H1 (cell line): Measurements from ENCODE around the gene AKT1. TPM values are rescaled to one million over a fixed set of nuclear protein-coding genes. Genes with fewer than 3 reads are reported as not detected.

Experiments
- CTCF ChIA-PET: fragments of 300-600 bp; sonication (Branson Sonifier 250); formaldehyde crosslinking; loops from one replicate; lab custom pipeline; 2021; ENCODE audit not compliant: partially characterized antibody; lab: Charles Lee
- POLR2A ChIA-PET: fragments of 300-600 bp; sonication (Branson Sonifier 250); formaldehyde crosslinking; loops from one replicate; lab custom pipeline; 2021; ENCODE audit warnings: inconsistent platforms; ENCODE audit not compliant: partially characterized antibody; lab: Charles Lee
- DNase-seq, 2 experiments: peaks; one replicate each; pipeline versions ENCODE4 v3.0.0 to v3.0.0-alpha.2; 2010 to 2022; ENCODE audit warnings: low spot score in 2 of 2, low read depth in 1 of 2, mixed read lengths in 1 of 2
- FAIRE-seq: peaks from 2 replicates; lab custom pipeline; 2011; peaks lifted over from hg19 to GRCh38; lab: Jason Lieb, UNC
- H2AFZ ChIP-seq: 2 replicates; pipeline ENCODE4 v1.8.1; 2012; ENCODE audit warnings: low read length, inconsistent platforms
- H2AK5ac ChIP-seq: 2 replicates; pipeline ENCODE4 v1.6.1; 2013; ENCODE audit warnings: low read depth, low read length
- H2BK120ac ChIP-seq: replicated peaks from 2 replicates; pipeline ENCODE3; 2013; ENCODE audit warnings: low read depth, low read length, inconsistent platforms
- H2BK12ac ChIP-seq: 2 replicates; pipeline ENCODE4 v1.6.1; 2013; ENCODE audit warnings: low read depth, low read length
- H2BK15ac ChIP-seq: 2 replicates; pipeline ENCODE4 v1.6.1; 2013; ENCODE audit warnings: low read length
- H2BK20ac ChIP-seq: 2 replicates; pipeline ENCODE4 v1.6.1; 2013; ENCODE audit warnings: low read length
- H2BK5ac ChIP-seq: 2 replicates; pipeline ENCODE4 v1.6.1; 2013; ENCODE audit warnings: low read depth, low read length
- H3K14ac ChIP-seq: 2 replicates; pipeline ENCODE4 v1.6.1; 2013; ENCODE audit warnings: inconsistent platforms; ENCODE audit not compliant: insufficient read length
- H3K18ac ChIP-seq: 2 replicates; pipeline ENCODE4 v1.6.1; 2013; ENCODE audit warnings: low read length; ENCODE audit errors: extremely low read depth
- H3K23ac ChIP-seq: 2 replicates; pipeline ENCODE4 v1.6.1; 2013; ENCODE audit warnings: inconsistent platforms; ENCODE audit not compliant: insufficient read length
- H3K23me2 ChIP-seq: 2 replicates; pipeline ENCODE4 v1.6.1; 2013; ENCODE audit warnings: low read depth, low read length
- H3K27ac ChIP-seq: 2 replicates; pipeline ENCODE4 v1.6.1; 2011; ENCODE audit warnings: low read depth, low read length, inconsistent platforms
- H3K27me3 ChIP-seq, 4 experiments: replicated peaks in 1 of 4; 1 replicate in 1 of 4; 2 replicates in 3 of 4; pipeline versions ENCODE4 v1.6.1 to v1.8.1; 2011 to 2013; ENCODE audit warnings: low read length in 3 of 4, mild to moderate bottlenecking in 3 of 4, inconsistent platforms in 2 of 4, mixed read lengths in 2 of 4, moderate library complexity in 1 of 4; ENCODE audit not compliant: control insufficient read depth in 3 of 4, insufficient read depth in 3 of 4; ENCODE audit errors: extremely low read depth in 1 of 4
- H3K36me3 ChIP-seq, 4 experiments: 2 replicates each; pipeline versions ENCODE4 v1.6.1 to v1.8.1; 2011 to 2013; ENCODE audit warnings: mild to moderate bottlenecking in 4 of 4, low read length in 3 of 4, moderate library complexity in 2 of 4, control low read depth in 1 of 4, inconsistent platforms in 1 of 4; ENCODE audit not compliant: insufficient read depth in 4 of 4, control insufficient read depth in 2 of 4
- H3K4ac ChIP-seq: replicated peaks from 2 replicates; pipeline ENCODE3; 2013; ENCODE audit warnings: low read length, low read depth, mixed read lengths, inconsistent platforms; ENCODE audit not compliant: insufficient read length
- H3K4me1 ChIP-seq, 4 experiments: replicated peaks in 1 of 4; 1 replicate in 1 of 4; 2 replicates in 3 of 4; pipeline versions ENCODE4 v1.6.1 to v1.8.1; 2011 to 2013; ENCODE audit warnings: low read length in 3 of 4, inconsistent platforms in 2 of 4, mixed read lengths in 1 of 4; ENCODE audit not compliant: insufficient read depth in 4 of 4, control insufficient read depth in 3 of 4
- H3K4me2 ChIP-seq, 2 experiments: 2 replicates each; pipeline versions ENCODE4 v1.6.1 to v1.8.1; 2011 to 2013; ENCODE audit warnings: low read depth in 2 of 2, low read length in 2 of 2, control low read depth in 1 of 2, inconsistent platforms in 1 of 2, mild to moderate bottlenecking in 1 of 2; ENCODE audit not compliant: insufficient read depth in 1 of 2
- H3K4me3 ChIP-seq, 4 experiments: fragments of 200-600, 300-600 bp in 1 of 4; sonication (generic), shearing (Covaris generic), sonication (Bioruptor Twin) in 1 of 4; 2 replicates each; pipeline versions ENCODE4 v1.5.1 to v1.8.1; 2011 to 2016; ENCODE audit warnings: low read length in 4 of 4, low read depth in 3 of 4, control low read depth in 2 of 4, inconsistent platforms in 2 of 4, mild to moderate bottlenecking in 2 of 4, mixed read lengths in 1 of 4, moderate library complexity in 1 of 4; ENCODE audit not compliant: insufficient read depth in 2 of 4; ENCODE audit errors: extremely low read depth in 1 of 4
- H3K56ac ChIP-seq: replicated peaks from 2 replicates; pipeline ENCODE3; 2013; ENCODE audit warnings: low read depth, mild to moderate bottlenecking, mixed read lengths, low read length, inconsistent platforms; ENCODE audit not compliant: insufficient read length
- H3K79me1 ChIP-seq: 2 replicates; pipeline ENCODE4 v1.6.1; 2013; ENCODE audit warnings: low read depth, low read length, control low read depth
- H3K79me2 ChIP-seq, 2 experiments: 2 replicates each; pipeline versions ENCODE4 v1.6.1 to v1.8.1; 2012 to 2013; ENCODE audit warnings: low read length in 2 of 2, mild to moderate bottlenecking in 2 of 2, inconsistent platforms in 1 of 2; ENCODE audit not compliant: insufficient read depth in 2 of 2, control insufficient read depth in 1 of 2
- H3K9ac ChIP-seq, 4 experiments: replicated peaks in 1 of 4; 1 replicate in 1 of 4; 2 replicates in 3 of 4; pipeline versions ENCODE4 v1.6.1 to v1.8.1; 2011 to 2013; ENCODE audit warnings: low read depth in 3 of 4, low read length in 3 of 4, control low read depth in 2 of 4, mild to moderate bottlenecking in 2 of 4, moderate library complexity in 2 of 4, inconsistent platforms in 1 of 4; ENCODE audit errors: extremely low read depth in 1 of 4
- H3K9me3 ChIP-seq, 2 experiments: 2 replicates each; pipeline versions ENCODE4 v1.6.1 to v1.8.1; 2012 to 2013; ENCODE audit warnings: mild to moderate bottlenecking in 2 of 2, moderate library complexity in 2 of 2, control low read depth in 1 of 2, inconsistent platforms in 1 of 2, low read depth in 1 of 2, low read length in 1 of 2, mixed read lengths in 1 of 2; ENCODE audit not compliant: insufficient read depth in 2 of 2
- H4K20me1 ChIP-seq, 2 experiments: replicated peaks in 1 of 2; 2 replicates each; pipeline versions ENCODE3 to v1.8.1; 2011 to 2013; ENCODE audit warnings: inconsistent platforms in 2 of 2, low read length in 2 of 2, mild to moderate bottlenecking in 1 of 2; ENCODE audit not compliant: insufficient read depth in 2 of 2, control insufficient read depth in 1 of 2
- H4K5ac ChIP-seq: 2 replicates; pipeline ENCODE4 v1.6.1; 2013; ENCODE audit warnings: low read length, low read depth, mixed read lengths, inconsistent platforms; ENCODE audit not compliant: insufficient read length
- H4K8ac ChIP-seq: 2 replicates; pipeline ENCODE4 v1.8.0; 2013; ENCODE audit warnings: mild to moderate bottlenecking, moderate library complexity, low read length, inconsistent platforms; ENCODE audit not compliant: insufficient read depth; ENCODE audit errors: extremely low read depth
- H4K91ac ChIP-seq: replicated peaks from 2 replicates; pipeline ENCODE3; 2013; ENCODE audit warnings: low read length, mixed read lengths, inconsistent platforms; ENCODE audit not compliant: insufficient read length
- JUND ChIP-seq: IDR thresholded peaks from 2 replicates; pipeline ENCODE4 v1.6.1; 2011; ENCODE audit warnings: mild to moderate bottlenecking, improper control_type of control experiment, low read length
- KDM4A ChIP-seq: IDR thresholded peaks from one replicate; pipeline ENCODE4 v1.7.1; 2012; ENCODE audit warnings: low read depth, mild to moderate bottlenecking, moderate library complexity, low read length, inconsistent platforms; ENCODE audit not compliant: severe bottlenecking
- PHF8 ChIP-seq: fragments of 200-600 bp; sonication (generic); conservative IDR thresholded peaks from 2 replicates; pipeline ENCODE4 v1.7.1; 2012; ENCODE audit warnings: low read depth, mild to moderate bottlenecking, inconsistent platforms, low read length, moderate library complexity
- WGBS, 2 experiments: shearing (Covaris generic) in 1 of 2; methylation state at CpG; one replicate each; pipeline versions ENCODE4 v1.1.6 to v1.1.7; 2013 to 2015; ENCODE audit warnings: low lambda C conversion rate in 2 of 2, mixed read lengths in 2 of 2, inconsistent platforms in 1 of 2, low coverage in 1 of 2, missing lambda C conversion rate in 1 of 2; ENCODE audit not compliant: insufficient replicate concordance in 2 of 2, insufficient coverage in 1 of 2, insufficient read length in 1 of 2; ENCODE audit errors: extremely low coverage in 1 of 2, missing lambda C conversion rate in 1 of 2; 5-methylcytosine and 5-hydroxymethylcytosine counted together
- polyA plus RNA-seq, 7 experiments: library from polyadenylated mRNA; depleted of rRNA in 3 of 7; stranded (reverse) in 5 of 7; unstranded in 2 of 7; fragments of >200 nt in 5 of 7; fragments of 200-250 nt in 2 of 7; gene quantifications; 1 replicate in 5 of 7; 2 replicates in 1 of 7; 4 replicates in 1 of 7; pipeline versions ENCODE4 v1.2.1 to v1.2.3, GENCODE V29; 2011 to 2013; ENCODE audit warnings: missing spikeins in 2 of 7, mixed read lengths in 2 of 7
- total RNA-seq: library from RNA; stranded (reverse); fragmentation: NEBNext Ultra II Directional; extraction: Animal tissue kit (Norgen Biotek cat#: 25700); gene quantifications from 2 replicates; pipeline ENCODE4 v1.2.1, GENCODE V29; 2021

Gene AKT1
- total and polyA plus RNA-seq, 2 of the 8 experiments (the other 6 are each of a cell fraction or from before 2014, with no cell fraction given) = 68.1 to 71.5 TPM

GRCh38 chr14:104795781-104796686 is 486 bp upstream of the AKT1 start:
- Histone ChIP-seq H2AK5ac (peak overlapping the region; percentile 75; the same call in 1 of the 2 replicates), H3K27ac (no peak overlapping the region), H3K36me3 (no peaks in the 10 kb centered on the region; a peak in 1 of 8 replicates), H2BK5ac (no peak overlapping the region), H3K56ac (no peak overlapping the region), H3K4me3 (peak overlapping the region; percentile 52 to 66 (median 58)), H3K27me3 (peaks cover 6 to 53% (median 43%) of the 10 kb centered on the region in 4 experiments), H3K9ac (no peak overlapping the region), H3K18ac (peak overlapping the region; percentile 83), H3K23me2 (peaks cover 23% of the 10 kb centered on the region), H3K4ac (no peak overlapping the region), H2BK15ac (peak overlapping the region; percentile 81; the same call in 1 of the 2 replicates), H3K14ac (no peak overlapping the region), H3K23ac (no peak overlapping the region), H2BK120ac (no peak overlapping the region), H3K79me1 (peaks cover 8% of the 10 kb centered on the region), H3K4me1 (peaks cover 4 to 48% (median 33%) of the 10 kb centered on the region in 4 experiments), H2AFZ (no peak overlapping the region), H4K91ac (no peak overlapping the region), H4K20me1 (peaks cover 14 to 22% of the 10 kb centered on the region in 2 experiments), H2BK20ac (0 out of 2 replicates have a peak overlapping the region, but pooled peaks have one; percentile 61), H3K79me2 (peaks cover 0 to 6% of the 10 kb centered on the region in 2 experiments; a peak in 1 of 4 replicates), H4K5ac (no peak overlapping the region), H4K8ac (0 out of 2 replicates have a peak overlapping the region, but pooled peaks have one; percentile 57), H3K4me2 (peak overlapping the region; percentile 77 to 88), H2BK12ac (no peak overlapping the region), H3K9me3 (no peaks in the 10 kb centered on the region)
- TF ChIP-seq JUND = no peak
- peak; percentile 51 for TF ChIP-seq KDM4A
- peak; percentile 52; the same call in 1 of the 2 replicates for TF ChIP-seq PHF8
- POLR2A ChIA-PET = interaction anchor here (0.7 to 2.3 kb wide), 4 partner anchors 17 to 68 kb away, joined by 3 to 7 read pairs (median 3); partner anchors contain the start of gene SIVA1
- CTCF ChIA-PET = interaction anchor here (0.6 to 11.1 kb wide), 7 partner anchors 24 to 75 kb away, joined by 3 to 110 read pairs (median 3); no protein-coding TSS in a partner anchor
- no peak for DNase-seq
- WGBS, 2 experiments = 12% methylated on average over 38 of the region's 55 CpGs; no CpG with 5 or more reads in 1 of the 2 experiments
- no peak for FAIRE-seq
